Bone marrow (tissue), 2 donors: ENCODE data around the gene PML.
"Not testable (repeated sequence)": the region's sequence is repeated elsewhere in the genome, so short reads cannot be mapped to it uniquely, and the experiment has no call there.

ENCODE experiments used
- DNase-seq, 2 donors: peaks; one replicate each; lab custom pipeline; 2025; lab: John Stamatoyannopoulos, UW

Gene PML

GRCh38 chr15:74040109-74040850 is 45.8 kb downstream of the PML start:
- no peak for DNase-seq

DNA sequence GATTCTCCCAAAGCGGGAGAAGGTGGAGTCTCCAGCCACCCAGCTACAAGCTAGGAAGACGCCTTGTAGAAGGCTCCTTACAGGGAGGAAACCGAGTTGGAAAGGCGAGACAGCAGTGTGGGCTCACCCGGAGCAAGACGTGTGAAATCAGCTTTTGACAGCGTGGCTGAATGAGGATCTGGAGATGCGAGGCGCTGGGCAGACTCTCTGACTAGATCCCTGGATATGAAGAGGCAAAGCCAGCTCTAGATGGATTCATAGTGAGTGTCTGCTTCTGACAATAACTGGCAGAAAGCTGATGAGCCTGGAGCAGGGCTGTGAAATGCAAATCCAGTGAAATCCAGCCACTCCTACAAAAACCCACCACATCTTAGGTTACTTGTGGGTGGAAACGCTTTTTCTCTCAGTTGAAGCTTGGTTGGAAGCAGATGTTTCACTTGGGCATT is 46.8 kb downstream of the PML start:
- no peak for DNase-seq

DNA sequence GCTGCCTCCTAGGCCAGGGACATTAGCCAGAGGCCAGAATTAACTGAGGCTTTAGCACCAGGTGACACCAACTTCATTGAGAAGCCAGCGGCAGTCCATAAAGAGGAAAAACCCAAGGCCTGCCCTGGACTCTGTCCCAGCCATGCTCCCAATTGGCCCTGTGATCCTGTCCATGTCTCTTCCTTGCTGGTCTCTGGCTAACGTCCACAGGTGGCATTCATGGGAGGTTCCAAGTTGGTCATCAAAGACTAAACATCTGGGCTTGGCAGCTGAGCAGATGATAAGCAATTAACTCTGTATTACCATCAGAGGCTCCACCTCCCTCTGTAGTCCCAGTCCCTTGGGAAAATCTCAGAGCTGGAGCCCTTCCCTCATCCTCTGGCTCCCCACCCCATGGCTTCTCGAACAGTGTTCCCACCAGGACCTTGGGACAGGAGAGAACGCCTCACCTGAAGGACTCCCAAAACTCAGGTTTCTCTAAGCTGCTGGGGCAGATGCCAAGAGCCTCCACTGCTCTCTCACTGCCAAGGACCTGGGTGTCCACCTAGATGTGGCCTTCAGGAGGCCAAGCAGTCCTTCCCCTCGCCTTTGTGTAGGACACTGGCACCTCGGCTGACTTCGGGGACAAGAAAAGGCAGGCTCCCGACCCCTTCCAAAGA is 47.4 kb downstream of the PML start:
- DNase-seq, result no peak

DNA sequence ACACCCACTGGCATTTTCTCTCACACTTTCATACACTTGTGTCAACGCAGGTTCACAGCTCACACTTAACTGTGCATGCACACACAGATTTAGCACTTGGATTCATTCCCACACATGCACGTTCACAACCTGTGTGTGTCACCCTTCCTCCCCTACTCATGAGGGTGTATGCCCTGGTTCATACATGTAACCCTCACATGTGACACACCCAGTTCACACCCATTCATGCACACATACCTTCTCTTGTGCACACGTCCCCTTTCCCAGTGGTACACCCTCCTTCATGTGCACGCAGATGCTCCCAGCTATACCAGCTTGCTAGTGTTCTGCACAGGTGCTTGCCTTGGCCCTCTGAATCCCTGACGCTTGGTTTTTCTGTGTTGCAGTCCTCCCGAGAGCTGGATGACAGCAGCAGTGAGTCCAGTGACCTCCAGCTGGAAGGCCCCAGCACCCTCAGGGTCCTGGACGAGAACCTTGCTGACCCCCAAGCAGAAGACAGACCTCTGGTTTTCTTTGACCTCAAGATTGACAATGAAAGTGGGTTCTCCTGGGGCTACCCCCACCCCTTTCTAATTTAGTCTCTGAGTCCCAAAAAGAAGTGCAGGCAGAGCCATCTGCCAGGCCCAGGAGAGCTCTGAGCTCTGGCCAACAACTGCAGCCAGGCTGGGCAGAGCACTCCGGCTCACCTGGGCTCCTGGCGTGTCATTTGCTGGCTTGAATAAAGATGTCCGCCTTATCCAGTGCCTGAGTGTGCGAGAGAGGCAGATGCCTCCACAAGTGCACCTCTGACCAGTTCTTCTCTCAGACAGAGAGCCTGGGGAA is 48.3 kb downstream of the PML start:
- no peak for DNase-seq

GRCh38 chr15:74043425-74044266 is 49.1 kb downstream of the PML start:
- DNase-seq, result no peak

GRCh38 chr15:74044267-74045110 is 50.0 kb downstream of the PML start:
- DNase-seq, result no peak

- DNase-seq, result no peak
Observed at GRCh38 chr15:74045184-74045583, 50.7 kb downstream of the PML start.

DNA sequence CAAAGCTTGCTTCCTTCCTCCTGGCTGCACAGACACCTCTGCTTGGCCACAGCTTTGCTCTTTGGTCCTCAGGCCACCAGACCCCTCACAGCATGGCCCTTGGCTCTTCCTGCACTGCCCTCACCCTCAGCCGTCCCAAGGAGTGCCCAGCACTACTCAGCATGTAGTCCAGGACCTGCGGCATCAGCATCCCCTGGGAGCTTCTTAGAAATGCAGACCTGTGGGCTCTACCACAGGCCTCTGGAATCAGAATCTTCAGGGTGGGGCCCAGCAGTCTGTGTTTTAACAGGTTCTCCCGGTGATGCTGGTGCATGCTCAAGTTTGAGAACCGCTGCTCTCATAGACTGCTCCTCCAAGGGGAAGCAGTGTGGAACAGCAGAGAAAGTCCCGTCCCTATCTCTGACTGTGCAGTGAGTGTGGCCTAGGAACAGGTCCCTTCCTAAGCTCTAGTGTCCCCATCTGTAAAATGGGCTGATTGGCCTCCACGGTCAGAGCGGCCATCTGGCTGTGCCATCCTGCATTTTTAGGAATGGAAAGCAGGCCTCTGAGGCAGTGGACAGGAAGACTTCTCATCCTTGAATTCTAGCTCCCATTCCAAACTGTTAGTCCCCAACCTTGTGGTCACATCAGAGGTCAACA is 51.2 kb downstream of the PML start:
- no peak for DNase-seq

DNA sequence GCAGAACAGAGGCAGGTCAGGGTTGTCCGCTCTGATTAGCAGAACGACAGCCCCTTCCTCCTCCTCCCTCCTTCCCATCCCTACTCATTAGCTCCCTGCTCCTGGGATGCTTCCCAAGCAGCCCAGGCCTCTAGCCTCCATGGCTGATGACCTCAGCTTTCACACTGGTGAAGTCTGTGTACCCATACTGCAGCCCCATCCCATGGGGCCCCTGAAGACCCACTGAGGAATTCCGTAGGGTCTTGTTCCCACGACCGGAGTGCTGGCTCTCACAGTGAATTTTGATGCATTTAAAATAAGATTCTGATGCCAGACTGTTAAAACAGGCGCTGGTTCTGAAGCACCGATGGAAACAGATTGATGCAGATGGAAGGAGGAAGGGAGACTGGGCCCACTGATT is 51.8 kb downstream of the PML start:
- DNase-seq, result no peak

- no peak for DNase-seq
Observed at GRCh38 chr15:74050127-74050526, 55.6 kb downstream of the PML start.

GRCh38 chr15:74050556-74051234 is 56.2 kb downstream of the PML start:
- no peak for DNase-seq

DNA sequence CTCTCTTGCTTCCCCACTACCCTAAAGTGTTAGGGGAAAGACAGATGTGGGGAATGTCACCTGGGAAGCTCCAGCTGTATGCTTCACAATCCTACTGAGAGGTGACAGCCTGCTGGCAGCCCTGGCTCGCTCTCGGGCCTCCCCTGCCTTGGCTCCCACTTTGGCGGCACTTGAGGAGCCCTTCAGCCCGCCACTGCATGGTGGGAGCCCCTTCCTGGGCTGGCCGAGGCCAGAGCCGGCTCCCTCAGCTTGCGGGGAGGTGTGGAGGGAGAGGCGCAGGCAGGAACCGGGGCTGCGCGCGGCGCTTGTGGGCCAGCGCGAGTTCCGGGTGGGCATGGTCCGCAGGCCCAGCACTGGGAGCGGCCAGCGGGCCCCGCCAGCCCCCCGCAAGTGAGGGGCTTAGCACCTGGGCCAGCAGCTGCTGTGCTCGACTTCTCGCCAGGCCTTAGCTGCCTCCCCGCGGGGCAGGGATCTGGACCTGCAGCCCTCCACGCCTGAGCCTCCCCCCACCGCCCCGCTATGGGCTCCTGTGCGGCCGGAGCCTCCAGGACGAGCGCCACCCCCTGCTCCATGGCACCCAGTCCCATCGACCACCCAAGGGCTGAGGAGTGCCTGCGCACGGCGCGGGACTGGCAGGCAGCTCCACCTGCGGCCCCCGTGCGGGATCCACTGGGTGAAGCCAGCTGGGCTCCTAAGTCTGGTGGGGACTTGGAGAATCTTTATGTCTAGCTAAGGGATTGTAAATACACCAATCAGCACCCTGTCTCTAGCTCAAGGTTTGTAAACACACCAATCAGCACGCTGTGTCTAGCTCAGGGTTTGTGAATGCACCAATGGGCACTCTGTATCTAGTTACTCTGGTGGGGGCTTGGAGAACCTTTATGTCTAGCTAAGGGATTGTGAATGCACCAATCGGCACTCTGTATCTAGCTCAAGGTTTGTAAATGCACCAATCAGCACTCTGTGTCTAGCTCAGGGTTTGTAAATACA is 58.0 kb downstream of the PML start:
- DNase-seq, result not testable (repeated sequence)

- DNase-seq, result no peak
Observed at GRCh38 chr15:74053517-74053916, 59.0 kb downstream of the PML start.

GRCh38 chr15:74053941-74054529 is 59.5 kb downstream of the PML start:
- peak; percentile 24 to 46 for DNase-seq

- DNase-seq, result no peak
Observed at GRCh38 chr15:74055804-74056203, 61.3 kb downstream of the PML start.

- DNase-seq, result not testable (repeated sequence)
Observed at GRCh38 chr15:74056330-74056729, 61.8 kb downstream of the PML start.

DNA sequence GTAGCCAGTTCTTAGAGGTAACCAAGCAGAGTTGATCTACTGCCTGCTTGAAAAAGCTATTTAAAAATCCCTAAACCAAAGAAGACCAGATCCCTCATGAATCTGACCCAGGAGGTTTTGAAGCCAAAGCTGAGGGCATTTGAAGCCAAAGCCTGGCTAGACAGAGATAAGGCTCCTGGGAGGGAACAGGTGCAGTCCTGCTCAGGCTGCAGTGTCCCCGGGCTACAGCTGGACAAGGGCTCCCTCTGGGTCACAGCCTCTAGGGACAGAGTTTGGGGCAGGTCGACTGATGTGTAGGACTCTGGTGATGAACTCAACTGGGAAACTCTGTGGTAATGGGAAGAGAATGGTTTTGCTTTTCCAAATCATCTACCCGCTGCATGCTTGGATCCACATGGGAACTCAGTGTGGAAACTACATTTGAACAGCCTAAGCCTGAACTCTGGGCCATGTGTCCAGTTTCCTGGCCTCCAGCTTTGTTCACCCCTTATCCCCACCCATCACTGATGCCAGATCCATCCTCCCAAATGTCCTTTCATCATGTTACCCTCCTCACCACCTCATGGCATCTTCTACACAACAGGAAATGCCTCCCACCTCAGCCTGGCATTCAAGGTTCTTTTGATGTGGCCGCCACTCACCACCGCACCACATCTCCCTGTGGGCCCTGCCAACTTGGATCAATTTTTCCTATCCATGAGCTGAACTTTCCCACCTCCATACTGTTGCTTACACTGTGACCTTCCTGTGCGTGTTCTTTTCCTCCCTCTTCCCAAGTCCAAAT is 64.7 kb downstream of the PML start:
- DNase-seq, result not testable (repeated sequence)
